ENCODE measurements around the gene MYMX.
A peak's percentile ranks its signal among the peaks of the same experiment; 100 is the strongest.

Gene MYMX

GRCh38 chr6:44246663-44247337 is 30.1 kb downstream of the MYMX start, which contains the start of gene HSP90AB1 (continued):
- TF ChIP-seq ZBTB1 (tag by site-specific recombination; IDR thresholded peaks at IDR 0.05) (0 out of 2 replicates have a peak, but pooled peaks have one; percentile 15), SP3 (tag by site-specific recombination; IDR thresholded peaks at IDR 0.05) (peak; percentile 87), IKZF3 (tag by site-specific recombination; IDR thresholded peaks at IDR 0.05) (no peak), ZNF121 (tag by site-specific recombination; IDR thresholded peaks at IDR 0.05) (0 out of 2 replicates have a peak, but pooled peaks have one; percentile 5), ZNF16 (tag by site-specific recombination; IDR thresholded peaks at IDR 0.05; ENCODE audit: low read depth) (no peak), OVOL3 (tag by site-specific recombination; IDR thresholded peaks at IDR 0.05) (0 out of 2 replicates have a peak, but pooled peaks have one; percentile 4), ZNF530 (tag by site-specific recombination; IDR thresholded peaks at IDR 0.05; ENCODE audit: low read depth) (0 out of 2 replicates have a peak, but pooled peaks have one; percentile 37), ZNF488 (tag by site-specific recombination; IDR thresholded peaks at IDR 0.05) (0 out of 2 replicates have a peak, but pooled peaks have one; percentile 40), CTCF (tag by site-specific recombination; IDR thresholded peaks at IDR 0.05) (peak; percentile 31; the same call in 1 of the 2 replicates), ZNF266 (tag by site-specific recombination; IDR thresholded peaks at IDR 0.05; ENCODE audit: low read depth) (no peak), ZNF670 (tag by site-specific recombination; IDR thresholded peaks at IDR 0.05; ENCODE audit: low read depth) (no peak), EGR2 (tag by site-specific recombination; IDR thresholded peaks at IDR 0.05; ENCODE audit: low read depth) (peak; percentile 12), ZNF140 (tag by site-specific recombination; IDR thresholded peaks at IDR 0.05) (no peak), ZNF514 (tag by site-specific recombination; IDR thresholded peaks at IDR 0.05) (no peak), ZNF585B (tag by site-specific recombination; IDR thresholded peaks at IDR 0.05) (no peak), REST (tag by site-specific recombination; IDR thresholded peaks at IDR 0.05) (peak; percentile 74; the same call in 1 of the 2 replicates), ELK4 (IDR thresholded peaks at IDR 0.05; ENCODE audit: borderline replicate concordance, low read depth, low read length) (no peak), PRDM2 (tag by site-specific recombination; IDR thresholded peaks at IDR 0.05; ENCODE audit: borderline replicate concordance) (no peak), ZNF664 (tag by site-specific recombination; IDR thresholded peaks at IDR 0.05) (peak; percentile 24; the same call in 1 of the 2 replicates), RBAK (tag by site-specific recombination; IDR thresholded peaks at IDR 0.05) (0 out of 2 replicates have a peak, but pooled peaks have one; percentile 11), TSHZ1 (tag by site-specific recombination; IDR thresholded peaks at IDR 0.05; ENCODE audit: borderline replicate concordance) (no peak; the same call in 1 of the 2 replicates), ZBTB8A (tag by site-specific recombination; IDR thresholded peaks at IDR 0.05) (no peak)

Measured in HEK293 (cell line).